NCI-H460 (cell line): Measurements from ENCODE around the gene NAA38. TPM values are rescaled to one million over a fixed set of nuclear protein-coding genes. Genes with fewer than 3 reads are reported as not detected.

Source experiments
- DNase-seq: peaks from one replicate; pipeline ENCODE4 v3.0.0-alpha.2; 2016; ENCODE audit warnings: low read depth; ENCODE audit errors: extremely low read depth
- total RNA-seq: library from RNA; depleted of rRNA; stranded (reverse); fragments of >200 nt; shearing (Covaris generic); gene quantifications from 2 replicates; pipeline ENCODE4 v1.2.3, GENCODE V29; 2014

The NAA38 gene
- total RNA-seq, 1 experiment from 2014 or later, result 46.6 TPM

- peak; percentile 86 for DNase-seq
Observed at GRCh38 chr17:7842380-7843256, 14.7 kb downstream of the NAA38 start.

GRCh38 chr17:7841915-7842379 is 15.4 kb downstream of the NAA38 start:
- DNase-seq, result peak; percentile 87

GRCh38 chr17:7841396-7841914 is 15.9 kb downstream of the NAA38 start:
- DNase-seq, result peak; percentile 84

GRCh38 chr17:7840875-7841274 is 16.5 kb downstream of the NAA38 start:
- no peak for DNase-seq

- DNase-seq, result no peak
Observed at GRCh38 chr17:7840441-7840840, 16.9 kb downstream of the NAA38 start.

- DNase-seq, result no peak
Observed at GRCh38 chr17:7839876-7840261, 17.5 kb downstream of the NAA38 start.

- DNase-seq, result no peak
Observed at GRCh38 chr17:7839190-7839875, 18.0 kb downstream of the NAA38 start.

- DNase-seq, result peak; percentile 87
Observed at GRCh38 chr17:7838090-7839075, 19.0 kb downstream of the NAA38 start.

GRCh38 chr17:7837408-7838088 is 19.8 kb downstream of the NAA38 start:
- no peak for DNase-seq

- peak; percentile 97 for DNase-seq
Observed at GRCh38 chr17:7836596-7837407, 20.6 kb downstream of the NAA38 start.

- no peak for DNase-seq
Observed at GRCh38 chr17:7835814-7836595, 21.4 kb downstream of the NAA38 start.

GRCh38 chr17:7834957-7835813 is 22.2 kb downstream of the NAA38 start:
- DNase-seq, result peak; percentile 98

- DNase-seq, result no peak
Observed at GRCh38 chr17:7834542-7834956, 22.8 kb downstream of the NAA38 start.

GRCh38 chr17:7833795-7834541 is 23.4 kb downstream of the NAA38 start, which contains the start of gene KDM6B:
TSS of gene KDM6B (plus strand) at chr17:7834217. CDS start at chr17:7845555, 11,338 bp downstream.
- peak; percentile 88 for DNase-seq

- DNase-seq, result no peak
Observed at GRCh38 chr17:7833011-7833794, 24.2 kb downstream of the NAA38 start.

GRCh38 chr17:7832431-7832830 is 24.9 kb downstream of the NAA38 start:
- no peak for DNase-seq
